IMR-90 (cell line): ENCODE measurements around the gene LRRC2. TPM values are rescaled to one million over a fixed set of nuclear protein-coding genes. Genes with fewer than 3 reads are reported as not detected.

Experiments used
- ATAC-seq: fragments of 200-7000 bp; cut with Tn5 transposase; 2 replicates; pipeline ENCODE4 v1.9.1; 2020; ENCODE audit warnings: low read depth, mild to moderate bottlenecking, moderate library complexity
- BruUV-seq: library from RNA; stranded (reverse); fragments of 400-500 nt; replicated peaks from 2 replicates; lab custom pipeline; 2021; lab: Mats Ljungman, UMichigan
- CTCF ChIA-PET: fragments of 300-600 bp; formaldehyde crosslinking; extraction: SDS; loops from one replicate; lab custom pipeline; 2021; ENCODE audit warnings: antibody characterized with exemption; lab: Yijun Ruan, JAX
- POLR2A ChIA-PET: fragments of 300-600 bp; sonication (Branson Sonifier 250); formaldehyde crosslinking; loops from one replicate; lab custom pipeline; 2022; ENCODE audit warnings: antibody characterized with exemption; ENCODE audit not compliant: unreplicated experiment; lab: Charles Lee
- DNase-seq: peaks from one replicate; pipeline ENCODE4 v3.0.0; 2013
- H2AFZ ChIP-seq: replicated peaks from 2 replicates; pipeline ENCODE3; 2013; ENCODE audit warnings: low read length, mild to moderate bottlenecking; ENCODE audit not compliant: poor library complexity
- H2AK5ac ChIP-seq: 2 replicates; pipeline ENCODE4 v1.6.1; 2013; ENCODE audit warnings: low read depth, low read length, inconsistent platforms
- H2AK9ac ChIP-seq: replicated peaks from 2 replicates; pipeline ENCODE3; 2013; ENCODE audit warnings: mild to moderate bottlenecking, low read depth, low read length, moderate library complexity; ENCODE audit not compliant: poor library complexity
- H2BK120ac ChIP-seq: 2 replicates; pipeline ENCODE4 v1.6.1; 2013; ENCODE audit warnings: low read depth, low read length, inconsistent platforms
- H2BK15ac ChIP-seq: 3 replicates; pipeline ENCODE4 v1.6.1; 2013; ENCODE audit warnings: low read depth, low read length, inconsistent platforms
- H2BK20ac ChIP-seq: 2 replicates; pipeline ENCODE4 v1.6.1; 2013; ENCODE audit warnings: low read depth, mild to moderate bottlenecking, inconsistent platforms, low read length, moderate library complexity
- H2BK5ac ChIP-seq: 2 replicates; pipeline ENCODE4 v1.6.1; 2013; ENCODE audit warnings: mild to moderate bottlenecking, low read depth, low read length, inconsistent platforms; ENCODE audit not compliant: poor library complexity, severe bottlenecking
- H3K14ac ChIP-seq: replicated peaks from 2 replicates; pipeline ENCODE4 v1.6.1; 2013; ENCODE audit warnings: low read depth, low read length, inconsistent platforms
- H3K18ac ChIP-seq: 2 replicates; pipeline ENCODE4 v1.6.1; 2013; ENCODE audit warnings: low read depth, low read length, control low read depth
- H3K23ac ChIP-seq: 2 replicates; pipeline ENCODE4 v1.6.1; 2013; ENCODE audit warnings: low read depth, low read length, inconsistent platforms
- H3K27ac ChIP-seq: 2 replicates; pipeline ENCODE4 v1.5.1; 2013; ENCODE audit warnings: mild to moderate bottlenecking, control low read depth, low read length; ENCODE audit not compliant: insufficient read depth
- H3K27me3 ChIP-seq: 2 replicates; pipeline ENCODE4 v1.6.1; 2013; ENCODE audit warnings: low read length; ENCODE audit not compliant: control insufficient read depth, insufficient read depth
- H3K36me3 ChIP-seq: 2 replicates; pipeline ENCODE4 v1.6.1; 2013; ENCODE audit warnings: low read length, mixed read lengths; ENCODE audit not compliant: control insufficient read depth, insufficient read depth
- H3K4ac ChIP-seq: 2 replicates; pipeline ENCODE4 v1.6.1; 2013; ENCODE audit warnings: low read depth, low read length, inconsistent platforms
- H3K4me1 ChIP-seq: 2 replicates; pipeline ENCODE4 v1.6.1; 2013; ENCODE audit warnings: low read length, mixed read lengths; ENCODE audit not compliant: control insufficient read depth, insufficient read depth
- H3K4me2 ChIP-seq: 2 replicates; pipeline ENCODE4 v1.6.1; 2013; ENCODE audit warnings: low read depth, mild to moderate bottlenecking, control low read depth, low read length, moderate library complexity
- H3K4me3 ChIP-seq: 2 replicates; pipeline ENCODE4 v1.5.1; 2013; ENCODE audit warnings: low read depth, mild to moderate bottlenecking, control low read depth, low read length, moderate library complexity; ENCODE audit not compliant: insufficient read depth
- H3K56ac ChIP-seq: 2 replicates; pipeline ENCODE4 v1.6.1; 2013; ENCODE audit warnings: low read length, inconsistent platforms; ENCODE audit not compliant: insufficient read depth; ENCODE audit errors: extremely low read depth
- H3K79me1 ChIP-seq, 2 experiments: 2 replicates each; pipeline ENCODE4 v1.6.1; 2013; ENCODE audit warnings: low read length in 2 of 2, inconsistent platforms in 1 of 2, low read depth in 1 of 2
- H3K9ac ChIP-seq: 2 replicates; pipeline ENCODE4 v1.6.1; 2013; ENCODE audit warnings: low read depth, low read length, control low read depth
- H3K9me1 ChIP-seq: 2 replicates; pipeline ENCODE4 v1.6.1; 2013; ENCODE audit warnings: low read length, inconsistent platforms; ENCODE audit not compliant: insufficient read depth
- H3K9me3 ChIP-seq: 2 replicates; pipeline ENCODE4 v1.6.1; 2013; ENCODE audit warnings: low read length; ENCODE audit not compliant: control insufficient read depth, insufficient read depth
- H4K20me1 ChIP-seq: 2 replicates; pipeline ENCODE4 v1.6.1; 2013; ENCODE audit warnings: low read length, inconsistent platforms; ENCODE audit not compliant: insufficient read depth
- H4K5ac ChIP-seq: 2 replicates; pipeline ENCODE4 v1.6.1; 2013; ENCODE audit warnings: mild to moderate bottlenecking, low read depth, low read length, control low read depth
- H4K8ac ChIP-seq, 2 experiments: 2 replicates each; pipeline ENCODE4 v1.6.1; 2013; ENCODE audit warnings: low read depth in 2 of 2, low read length in 2 of 2, control low read depth in 1 of 2, inconsistent platforms in 1 of 2
- H4K91ac ChIP-seq: 2 replicates; pipeline ENCODE4 v1.6.1; 2013; ENCODE audit warnings: low read depth, low read length, inconsistent platforms; ENCODE audit not compliant: insufficient read depth
- BHLHE40 ChIP-seq: fragments of 150-350 bp; IDR thresholded peaks from 2 replicates; pipeline ENCODE4 v1.6.1; 2016; ENCODE audit warnings: mild to moderate bottlenecking, low read depth, low read length
- CEBPB ChIP-seq: IDR thresholded peaks from 2 replicates; pipeline ENCODE4 v1.6.1; 2012; ENCODE audit warnings: low read depth, low read length, improper control_type of control experiment
- CHD1 ChIP-seq: IDR thresholded peaks from 2 replicates; pipeline ENCODE4 v1.6.1; 2012; ENCODE audit warnings: low read depth, low read length, improper control_type of control experiment
- CTCF ChIP-seq: conservative IDR thresholded peaks from 2 replicates; pipeline ENCODE4 v1.5.1; 2012; ENCODE audit warnings: mild to moderate bottlenecking, low read depth, low read length, improper control_type of control experiment
- ELK1 ChIP-seq: fragments of 150-350 bp; IDR thresholded peaks from 2 replicates; pipeline ENCODE4 v1.6.1; 2016; ENCODE audit warnings: low read depth, mild to moderate bottlenecking, low read length, moderate library complexity, borderline replicate concordance
- FOS ChIP-seq: fragments of 150-350 bp; IDR thresholded peaks from 2 replicates; pipeline ENCODE4 v1.6.1; 2016; ENCODE audit warnings: low read depth, low read length
- MAFK ChIP-seq: IDR thresholded peaks from 2 replicates; pipeline ENCODE4 v1.6.1; 2012; ENCODE audit warnings: low read depth, low read length, improper control_type of control experiment
- MAZ ChIP-seq: IDR thresholded peaks from 2 replicates; pipeline ENCODE4 v1.6.1; 2012; ENCODE audit warnings: low read depth, mild to moderate bottlenecking, low read length, improper control_type of control experiment, moderate library complexity, borderline replicate concordance
- MXI1 ChIP-seq: IDR thresholded peaks from 2 replicates; pipeline ENCODE4 v1.6.1; 2012; ENCODE audit warnings: low read depth, mild to moderate bottlenecking, low read length, moderate library complexity, borderline replicate concordance
- NFE2L2 ChIP-seq: fragments of 150-350 bp; IDR thresholded peaks from 2 replicates; pipeline ENCODE4 v1.6.1; 2016; ENCODE audit warnings: low read depth, mild to moderate bottlenecking, low read length
- POLR2A ChIP-seq: IDR thresholded peaks from 2 replicates; pipeline ENCODE4 v1.6.1; 2012; ENCODE audit warnings: mild to moderate bottlenecking, low read depth, low read length
- RAD21 ChIP-seq: IDR thresholded peaks from 2 replicates; pipeline ENCODE4 v1.6.1; 2012; ENCODE audit warnings: low read length, improper control_type of control experiment
- RCOR1 ChIP-seq: IDR thresholded peaks from 2 replicates; pipeline ENCODE4 v1.6.1; 2012; ENCODE audit warnings: mild to moderate bottlenecking, low read length, improper control_type of control experiment; ENCODE audit not compliant: insufficient replicate concordance
- RFX5 ChIP-seq: IDR thresholded peaks from 2 replicates; pipeline ENCODE4 v1.8.0; 2012; ENCODE audit warnings: low read depth, mild to moderate bottlenecking, low read length, moderate library complexity
- SMC3 ChIP-seq: fragments of 150-350 bp; IDR thresholded peaks from 2 replicates; pipeline ENCODE4 v1.6.1; 2016; ENCODE audit warnings: low read depth, mild to moderate bottlenecking, antibody characterized with exemption, low read length, moderate library complexity
- WGBS, 2 experiments: methylation state at CpG; one replicate each; pipeline versions ENCODE4 v1.1.5 to v1.1.7; 2013; ENCODE audit warnings: missing lambda C conversion rate in 2 of 2; ENCODE audit not compliant: insufficient read length in 1 of 2; ENCODE audit errors: extremely low coverage in 2 of 2; 5-methylcytosine and 5-hydroxymethylcytosine counted together
- dilution Hi-C: fragments of 300-500 bp; cut with HindIII; formaldehyde crosslinking; loops from one replicate; pipeline ENCODE4 v1.14.3; 2018; ENCODE audit warnings: low sequenced_read_pairs; ENCODE audit not compliant: unreplicated experiment
- in situ Hi-C: fragments of 300-500 bp; cut with MboI; formaldehyde crosslinking; loops from 3 replicates; pipeline ENCODE4 v1.14.3; 2019; ENCODE audit warnings: low sequenced_read_pairs, inconsistent platforms, mixed read lengths
- intact Hi-C: fragments of 100-400 bp; cut with micrococcal nuclease; formaldehyde crosslinking; loops from 2 replicates; pipeline ENCODE4 v1.10.0; 2022
- polyA plus RNA-seq, 3 experiments: library from polyadenylated mRNA; depleted of rRNA; stranded (reverse); fragments of >200 nt; gene quantifications; 2 replicates each; pipeline ENCODE4 v1.2.3, GENCODE V29; 2012; ENCODE audit warnings: low replicate concordance in 1 of 3
- total RNA-seq: library from RNA; depleted of rRNA; stranded (reverse); fragments of >200 nt; gene quantifications from 2 replicates; pipeline ENCODE4 v1.2.3, GENCODE V29; 2012
- TF ChIP-seq, protein P1 (sequence below): fragments of 150-350 bp; IDR thresholded peaks from 2 replicates; pipeline ENCODE4 v1.6.1; 2017; ENCODE audit warnings: mild to moderate bottlenecking, antibody characterized with exemption, low read length, low read depth

Gene LRRC2
- total and polyA plus RNA-seq, 2 of the 4 experiments (the other 2 are of a cell fraction): 2.9 to 4.1 TPM

DNA sequence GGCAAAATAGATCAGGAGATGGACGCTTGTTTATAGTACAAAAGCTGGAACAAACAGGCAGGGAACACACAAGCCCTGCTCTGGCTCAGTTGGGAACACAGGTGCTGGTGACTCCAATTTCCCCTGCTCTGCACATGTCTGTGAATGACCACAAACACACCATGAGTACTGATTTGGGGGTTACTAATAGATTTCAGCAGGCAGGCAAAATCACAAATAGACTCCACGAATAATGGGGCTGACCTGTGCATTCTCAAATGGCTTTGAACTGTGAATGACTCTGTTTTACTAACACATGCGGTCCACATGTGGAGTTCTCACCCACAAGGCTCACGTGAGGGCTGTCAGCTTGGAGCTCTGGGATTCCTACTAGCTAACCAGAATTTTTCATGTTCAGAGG is 64.4 kb downstream of the LRRC2 start:
- peak overlapping the region; percentile 100 for H2BK120ac ChIP-seq
- H3K9ac ChIP-seq: peak overlapping the region; percentile 39; the same call in 1 of the 2 replicates
- peak overlapping the region; percentile 100 for H2BK20ac ChIP-seq
- no peak overlapping the region for H3K4me3 ChIP-seq
- peak overlapping the region; percentile 27 for H3K27ac ChIP-seq
- peaks cover 42% of the 10 kb centered on the region for H3K9me1 ChIP-seq
- H4K20me1 ChIP-seq: no peaks in the 10 kb centered on the region
- no peak overlapping the region for H2AFZ ChIP-seq
- H3K23ac ChIP-seq: peak overlapping the region; percentile 83; the same call in 1 of the 2 replicates
- H3K9me3 ChIP-seq: no peaks in the 10 kb centered on the region
- H2BK5ac ChIP-seq: peak overlapping the region; percentile 99
- ATAC-seq (no peak), DNase-seq (peak; percentile 30)
- ChIA-PET POLR2A (no interaction called here), CTCF (interaction anchor here (1.3 to 2.3 kb wide), 3 partner anchors 12 to 128 kb away, joined by 4 to 6 read pairs (median 6); no protein-coding TSS in a partner anchor)
- WGBS, 2 experiments: no CpG with 5 or more reads among the region's 4 CpGs
- BruUV-seq: no TSS peak
- peak overlapping the region; percentile 92 for H3K18ac ChIP-seq
- peak overlapping the region; percentile 90 for H4K91ac ChIP-seq
- TF ChIP-seq BHLHE40: no peak
- TF ChIP-seq MAZ: no peak
- TF ChIP-seq MAFK: no peak
- TF ChIP-seq RFX5: no peak
- TF ChIP-seq FOS: no peak
- no peak for TF ChIP-seq SMC3
- TF ChIP-seq RCOR1: no peak
- no peak for TF ChIP-seq ELK1
- no peak for TF ChIP-seq MXI1
- no peak for TF ChIP-seq CHD1
- no peak for TF ChIP-seq CEBPB
- no peak for TF ChIP-seq CTCF
- no peak for TF ChIP-seq RAD21
- TF ChIP-seq NFE2L2: no peak
- TF ChIP-seq POLR2A: no peak
- TF ChIP-seq, protein P1, sequence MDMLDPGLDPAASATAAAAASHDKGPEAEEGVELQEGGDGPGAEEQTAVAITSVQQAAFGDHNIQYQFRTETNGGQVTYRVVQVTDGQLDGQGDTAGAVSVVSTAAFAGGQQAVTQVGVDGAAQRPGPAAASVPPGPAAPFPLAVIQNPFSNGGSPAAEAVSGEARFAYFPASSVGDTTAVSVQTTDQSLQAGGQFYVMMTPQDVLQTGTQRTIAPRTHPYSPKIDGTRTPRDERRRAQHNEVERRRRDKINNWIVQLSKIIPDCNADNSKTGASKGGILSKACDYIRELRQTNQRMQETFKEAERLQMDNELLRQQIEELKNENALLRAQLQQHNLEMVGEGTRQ: no peak
- no peak overlapping the region for H3K4me2 ChIP-seq
- peak overlapping the region; percentile 80 for H4K5ac ChIP-seq
- peaks cover 40% of the 10 kb centered on the region for H3K4me1 ChIP-seq
- H2AK5ac ChIP-seq: peak overlapping the region; percentile 88
- dilution Hi-C loops: no loop called here
- H3K36me3 ChIP-seq: no peaks in the 10 kb centered on the region
- peak overlapping the region; percentile 61 for H3K14ac ChIP-seq
- no peak overlapping the region for H3K56ac ChIP-seq
- intact Hi-C loops: no loop called here
- H4K8ac ChIP-seq: peak overlapping the region; percentile 74 to 84
- no peaks in the 10 kb centered on the region for H3K27me3 ChIP-seq
- peaks cover 0 to 5% of the 10 kb centered on the region in 2 experiments; a peak in 1 of 4 replicates for H3K79me1 ChIP-seq
- in situ Hi-C loops: no loop called here
- no peak overlapping the region for H2AK9ac ChIP-seq
- H3K4ac ChIP-seq: peak overlapping the region; percentile 100
- peak overlapping the region; percentile 96 for H2BK15ac ChIP-seq
